NCI-H446 treated with DMSO at 0.1 percent for 48 hours (cell line): ENCODE results near the gene TTLL5.

ENCODE experiments used
- DNase-seq: peaks from one replicate; lab custom pipeline; 2025; lab: John Stamatoyannopoulos, UW

Gene TTLL5

GRCh38 chr14:75804570-75805275, 143.7 kb downstream of the TTLL5 start:
- no peak for DNase-seq

DNA sequence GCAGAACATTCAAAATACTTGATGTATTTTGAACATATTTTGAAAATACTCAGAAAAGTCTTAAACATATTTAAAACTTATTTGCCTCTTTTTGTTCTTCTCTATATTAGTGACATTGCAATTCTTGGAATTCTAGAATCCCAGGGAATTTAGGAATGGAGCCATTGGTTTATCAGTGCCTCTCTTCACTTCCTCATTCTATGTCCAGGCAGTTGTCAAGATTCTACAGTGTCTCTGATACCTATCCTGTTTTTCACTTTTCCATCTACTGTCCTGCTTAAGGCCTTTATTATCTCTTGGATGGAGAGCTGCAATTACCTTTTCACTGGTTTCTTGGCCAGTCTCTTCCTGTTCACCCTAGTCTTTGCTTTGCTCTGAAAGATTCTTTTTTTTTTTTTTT, 144.6 kb downstream of the TTLL5 start:
- DNase-seq, result no peak

- DNase-seq, result no peak
Measured at GRCh38 chr14:75806352-75806832, 145.3 kb downstream of the TTLL5 start.

- no peak for DNase-seq
Measured at GRCh38 chr14:75807667-75808360, 146.8 kb downstream of the TTLL5 start.

- DNase-seq, result no peak
Measured at GRCh38 chr14:75811136-75811829, 150.2 kb downstream of the TTLL5 start.

DNA sequence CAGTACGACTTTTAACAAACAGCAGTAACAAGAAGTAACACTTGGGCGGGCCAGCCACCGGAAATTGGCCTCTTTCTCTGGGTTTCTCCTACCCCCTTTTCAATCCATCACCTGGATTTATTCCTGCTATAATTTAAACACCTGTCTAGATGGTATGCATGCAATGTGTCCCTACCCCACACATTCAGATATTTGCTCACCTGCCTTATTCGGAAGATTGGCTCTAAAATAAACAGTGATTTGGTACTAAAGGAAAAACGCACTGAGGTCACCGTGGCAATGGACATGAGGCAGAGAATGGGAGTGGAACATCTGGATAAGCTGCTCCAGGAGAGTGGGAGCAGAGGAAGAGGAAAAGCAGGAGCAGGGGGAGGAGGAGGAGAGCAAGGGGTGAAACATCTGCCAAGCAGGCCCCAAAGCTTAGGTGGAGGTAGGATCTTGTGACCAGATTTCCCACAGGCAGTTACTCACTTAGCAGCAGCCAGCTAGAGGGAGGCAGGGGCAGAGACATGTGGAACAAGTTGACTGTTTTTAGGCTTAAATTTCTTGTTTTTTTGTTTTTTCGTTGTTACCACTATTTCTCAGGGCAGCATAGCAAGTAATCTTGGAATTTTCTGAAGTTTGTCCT, 150.9 kb downstream of the TTLL5 start:
- no peak for DNase-seq

DNA sequence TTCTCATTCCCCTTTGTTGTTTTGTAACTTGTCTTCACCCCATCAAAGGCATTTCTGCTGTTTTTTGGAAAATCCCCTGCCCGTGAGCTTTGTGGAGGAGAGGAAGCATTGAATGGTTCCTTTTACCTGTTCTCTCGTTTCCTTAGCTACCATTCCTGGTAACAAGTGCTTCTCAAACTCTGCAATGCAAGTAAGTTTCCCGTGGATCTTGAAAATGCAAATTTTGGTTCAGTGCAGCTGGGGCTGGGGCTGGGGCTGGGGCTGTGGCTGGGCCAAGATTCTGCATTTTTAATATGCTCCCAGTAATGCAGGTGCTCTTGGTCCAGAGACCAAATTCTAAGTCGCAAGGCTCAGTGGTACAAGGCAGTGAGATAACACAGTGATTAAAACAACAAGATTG, 151.6 kb downstream of the TTLL5 start:
- no peak for DNase-seq

- DNase-seq, result no peak
Measured at GRCh38 chr14:75820761-75821160, 159.7 kb downstream of the TTLL5 start.

DNA sequence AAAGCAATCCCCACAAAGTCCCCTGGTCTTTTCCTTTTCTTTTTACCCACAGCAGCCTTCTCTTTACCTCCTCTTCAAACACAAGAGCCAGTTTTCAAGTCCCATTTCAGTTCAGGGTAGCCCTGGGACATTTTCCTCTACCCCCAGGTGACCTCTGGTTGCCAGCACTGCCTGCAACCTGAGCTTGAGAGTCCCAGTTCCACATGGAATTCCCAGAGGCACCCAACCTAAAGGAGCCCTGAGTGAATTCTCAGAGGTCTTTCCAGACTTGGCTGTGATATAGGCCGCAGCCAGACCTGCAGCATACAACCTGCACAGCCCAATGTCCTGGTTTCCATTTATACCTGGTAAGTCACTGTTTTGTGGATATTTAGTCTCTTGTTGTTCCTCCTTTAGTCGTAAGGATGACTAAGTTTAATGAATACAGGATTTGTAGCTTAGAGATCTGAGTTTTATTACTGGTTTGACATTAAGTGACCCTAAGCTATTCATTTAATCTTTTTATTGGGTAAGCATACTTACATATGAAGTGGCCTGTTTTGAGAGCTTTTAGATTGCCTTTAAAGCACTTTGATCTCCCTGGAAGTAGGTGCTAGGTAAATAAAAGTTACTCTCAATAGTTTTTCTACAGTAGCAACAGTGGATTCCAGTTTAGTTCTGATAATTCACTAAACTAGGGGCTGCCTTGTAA, 160.9 kb downstream of the TTLL5 start:
- DNase-seq, result no peak

DNA sequence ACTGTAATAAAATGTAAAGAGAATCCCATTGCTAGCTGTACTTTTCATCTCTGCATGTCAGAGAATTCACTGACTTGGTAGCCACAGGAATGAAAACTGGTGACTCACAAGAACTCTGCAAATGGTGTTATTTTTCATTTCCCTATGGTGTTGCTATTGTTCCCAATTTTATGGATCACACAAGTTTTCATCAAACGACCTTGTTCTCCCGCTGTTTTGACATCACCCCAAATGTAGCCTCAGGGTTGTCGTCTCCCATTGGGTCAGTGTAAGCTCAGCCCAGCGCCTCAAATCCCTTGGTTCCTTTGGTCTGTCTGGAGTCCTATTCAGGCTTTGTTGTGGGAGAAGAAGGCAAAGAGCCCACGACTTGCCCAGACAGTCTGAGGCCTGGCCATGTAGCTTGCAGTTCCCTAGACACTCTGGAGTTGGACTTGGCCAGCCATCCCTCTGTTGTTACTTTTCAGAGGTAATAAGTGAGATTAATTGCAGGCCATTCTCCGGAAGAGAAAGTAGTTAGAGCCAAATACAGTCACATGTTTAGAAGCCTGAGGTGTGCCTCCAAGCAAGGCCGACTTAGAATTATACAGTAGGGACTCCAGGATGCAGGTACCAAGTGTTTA, 161.6 kb downstream of the TTLL5 start:
- no peak for DNase-seq

- no peak for DNase-seq
Measured at GRCh38 chr14:75823334-75823733, 162.3 kb downstream of the TTLL5 start.

- no peak for DNase-seq
Measured at GRCh38 chr14:75824318-75824717, 163.3 kb downstream of the TTLL5 start.

DNA sequence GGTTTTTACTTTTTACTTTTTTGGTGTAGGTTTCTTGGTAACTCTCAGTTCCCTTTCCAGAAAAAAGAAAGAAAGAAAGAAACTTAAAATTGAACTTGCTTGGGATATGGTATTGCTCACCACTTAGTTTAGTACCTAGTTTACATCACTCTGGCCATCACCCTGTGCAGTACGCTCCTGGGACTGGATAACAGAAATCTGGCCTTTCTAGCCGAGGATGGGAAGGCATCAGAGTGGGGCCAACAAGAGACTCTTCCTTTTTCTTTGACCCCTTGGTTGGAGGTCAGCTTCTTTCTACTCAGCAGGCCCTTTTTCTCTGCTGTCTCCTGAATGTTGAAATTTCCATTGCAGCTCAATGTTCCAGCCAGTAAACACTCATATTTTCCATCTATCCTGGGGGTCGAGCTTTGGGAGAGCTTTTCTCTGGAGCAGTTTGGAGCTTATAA, 164.1 kb downstream of the TTLL5 start:
- DNase-seq, result no peak

DNA sequence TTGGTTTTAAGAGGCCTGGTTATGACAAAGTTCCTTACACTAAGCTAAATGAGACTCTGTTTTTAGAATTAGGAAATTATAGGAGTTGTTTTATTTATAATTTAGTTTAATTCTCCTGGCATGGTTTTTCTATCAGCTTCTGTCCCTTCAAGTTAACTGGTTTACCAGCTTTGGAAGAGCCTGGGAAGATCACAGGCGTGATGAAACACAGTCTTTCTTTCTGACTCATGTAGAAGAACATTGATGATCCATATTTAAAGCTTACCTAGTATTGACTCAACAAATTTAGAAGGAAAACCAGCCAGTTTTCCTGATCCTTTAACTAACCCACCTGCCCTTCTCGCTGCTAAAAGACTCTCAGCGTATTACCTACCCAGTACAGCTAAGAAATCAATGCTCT, 165.6 kb downstream of the TTLL5 start:
- DNase-seq, result no peak

- no peak for DNase-seq
Measured at GRCh38 chr14:75827331-75827730, 166.3 kb downstream of the TTLL5 start.

- DNase-seq, result no peak
Measured at GRCh38 chr14:75829316-75829715, 168.3 kb downstream of the TTLL5 start.

DNA sequence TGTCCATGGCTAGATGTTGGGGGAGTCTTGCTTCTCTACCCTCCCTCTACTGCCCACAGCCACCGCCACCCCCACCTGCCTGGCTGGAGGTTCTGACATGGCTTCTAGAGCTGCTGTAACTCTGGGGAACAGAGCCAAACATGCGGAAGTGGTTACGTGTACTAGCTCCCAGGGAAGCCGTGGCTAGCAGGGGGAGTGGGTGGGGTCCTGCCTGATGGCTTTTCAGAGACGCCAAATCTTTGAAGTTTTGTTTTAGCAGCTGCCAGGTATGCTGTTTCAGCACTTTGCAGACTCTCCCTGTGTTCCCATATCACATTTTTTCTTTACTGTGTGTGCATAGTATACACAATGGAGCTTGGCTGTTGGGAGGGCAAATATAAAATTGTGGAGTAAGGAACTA, 170.4 kb downstream of the TTLL5 start:
- DNase-seq, result no peak

- DNase-seq, result no peak
Measured at GRCh38 chr14:75831952-75832351, 170.9 kb downstream of the TTLL5 start.

- no peak for DNase-seq
Measured at GRCh38 chr14:75832621-75833297, 171.7 kb downstream of the TTLL5 start.

GRCh38 chr14:75833326-75834020, 172.4 kb downstream of the TTLL5 start:
- DNase-seq, result no peak
